ENCODE data around the gene PAK1.

PAK1 gene

GRCh38 chr11:77308838-77309237 lies 165.1 kb downstream of the PAK1 start:
- no peak for TF ChIP-seq EZH2 (IDR thresholded peaks at IDR 0.05; ENCODE audit: borderline replicate concordance, low read length)
- TF ChIP-seq, protein P1, sequence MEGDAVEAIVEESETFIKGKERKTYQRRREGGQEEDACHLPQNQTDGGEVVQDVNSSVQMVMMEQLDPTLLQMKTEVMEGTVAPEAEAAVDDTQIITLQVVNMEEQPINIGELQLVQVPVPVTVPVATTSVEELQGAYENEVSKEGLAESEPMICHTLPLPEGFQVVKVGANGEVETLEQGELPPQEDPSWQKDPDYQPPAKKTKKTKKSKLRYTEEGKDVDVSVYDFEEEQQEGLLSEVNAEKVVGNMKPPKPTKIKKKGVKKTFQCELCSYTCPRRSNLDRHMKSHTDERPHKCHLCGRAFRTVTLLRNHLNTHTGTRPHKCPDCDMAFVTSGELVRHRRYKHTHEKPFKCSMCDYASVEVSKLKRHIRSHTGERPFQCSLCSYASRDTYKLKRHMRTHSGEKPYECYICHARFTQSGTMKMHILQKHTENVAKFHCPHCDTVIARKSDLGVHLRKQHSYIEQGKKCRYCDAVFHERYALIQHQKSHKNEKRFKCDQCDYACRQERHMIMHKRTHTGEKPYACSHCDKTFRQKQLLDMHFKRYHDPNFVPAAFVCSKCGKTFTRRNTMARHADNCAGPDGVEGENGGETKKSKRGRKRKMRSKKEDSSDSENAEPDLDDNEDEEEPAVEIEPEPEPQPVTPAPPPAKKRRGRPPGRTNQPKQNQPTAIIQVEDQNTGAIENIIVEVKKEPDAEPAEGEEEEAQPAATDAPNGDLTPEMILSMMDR (IDR thresholded peaks at IDR 0.05; ENCODE audit: low read length), result no peak
- no peak overlapping the region for H3K9ac ChIP-seq (ENCODE audit: low read length)
- no peaks in the 10 kb centered on the region for H3K9me3 ChIP-seq (ENCODE audit: low read length)
- H3K79me2 ChIP-seq (ENCODE audit: insufficient read depth, low read length), result no peaks in the 10 kb centered on the region
- no peaks in the 10 kb centered on the region for H3K27me3 ChIP-seq (ENCODE audit: insufficient read depth, low read length)
- no peak overlapping the region for H3K27ac ChIP-seq (ENCODE audit: low read depth, low read length, poor library complexity, severe bottlenecking)
- no peaks in the 10 kb centered on the region for H3K9me2 ChIP-seq (ENCODE audit: low read depth, low read length)
- no peaks in the 10 kb centered on the region for H4K20me1 ChIP-seq (ENCODE audit: insufficient read depth, low read length)
- H3F3A ChIP-seq (ENCODE audit: insufficient read depth, low read length), result no peaks in the 10 kb centered on the region
- no peak overlapping the region for H3K4me3 ChIP-seq (ENCODE audit: low read depth, low read length, poor library complexity, severe bottlenecking)
- H3K36me3 ChIP-seq (ENCODE audit: insufficient read depth, low read length), result no peaks in the 10 kb centered on the region
- no peaks in the 10 kb centered on the region for H3K4me1 ChIP-seq (ENCODE audit: insufficient read depth, low read length, severe bottlenecking)
- no peak overlapping the region for H2AFZ ChIP-seq (ENCODE audit: low read length)
- H3K4me2 ChIP-seq (ENCODE audit: low read length), result no peak overlapping the region

GRCh38 chr11:77303328-77303727 lies 170.6 kb downstream of the PAK1 start:
- Histone ChIP-seq H3K27me3 (ENCODE audit: insufficient read depth, low read length) (no peaks in the 10 kb centered on the region), H4K20me1 (ENCODE audit: insufficient read depth, low read length) (no peaks in the 10 kb centered on the region), H3K27ac (ENCODE audit: low read depth, low read length, poor library complexity, severe bottlenecking) (no peak overlapping the region), H2AFZ (ENCODE audit: low read length) (no peak overlapping the region), H3K4me2 (ENCODE audit: low read length) (no peak overlapping the region), H3K9me2 (ENCODE audit: low read depth, low read length) (no peaks in the 10 kb centered on the region), H3K4me1 (ENCODE audit: insufficient read depth, low read length, severe bottlenecking) (no peaks in the 10 kb centered on the region), H3K9me3 (ENCODE audit: low read length) (no peaks in the 10 kb centered on the region), H3K9ac (ENCODE audit: low read length) (no peak overlapping the region), H3F3A (ENCODE audit: insufficient read depth, low read length) (no peaks in the 10 kb centered on the region), H3K79me2 (ENCODE audit: insufficient read depth, low read length) (no peaks in the 10 kb centered on the region), H3K36me3 (ENCODE audit: insufficient read depth, low read length) (no peaks in the 10 kb centered on the region), H3K4me3 (ENCODE audit: low read depth, low read length, poor library complexity, severe bottlenecking) (no peak overlapping the region)
- TF ChIP-seq, protein P1 (IDR thresholded peaks at IDR 0.05; ENCODE audit: low read length), result no peak
- no peak for TF ChIP-seq EZH2 (IDR thresholded peaks at IDR 0.05; ENCODE audit: borderline replicate concordance, low read length)

DNA sequence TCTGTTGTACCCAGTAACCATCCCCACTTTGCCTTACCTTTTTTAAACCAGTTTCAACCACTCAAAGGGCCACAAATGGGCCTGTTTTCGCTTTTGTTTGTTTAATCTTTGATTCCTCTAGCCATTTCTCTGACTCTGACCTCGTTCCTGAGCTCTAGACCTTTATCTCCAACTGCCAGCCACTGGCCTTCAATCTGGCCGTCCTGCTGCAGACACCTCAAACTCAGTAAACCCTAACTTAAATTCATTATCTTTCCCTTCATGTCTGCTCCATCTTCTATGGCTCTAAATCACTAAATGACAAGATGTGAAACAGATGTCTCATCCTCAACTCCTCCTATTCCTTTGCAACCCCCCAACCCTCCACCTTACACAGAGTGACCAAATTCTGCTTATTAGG lies 171.1 kb downstream of the PAK1 start:
- Histone ChIP-seq H3K4me3 (ENCODE audit: low read depth, low read length, poor library complexity, severe bottlenecking) (no peak overlapping the region), H3F3A (ENCODE audit: insufficient read depth, low read length) (no peaks in the 10 kb centered on the region), H4K20me1 (ENCODE audit: insufficient read depth, low read length) (no peaks in the 10 kb centered on the region), H3K4me1 (ENCODE audit: insufficient read depth, low read length, severe bottlenecking) (no peaks in the 10 kb centered on the region), H3K27me3 (ENCODE audit: insufficient read depth, low read length) (no peaks in the 10 kb centered on the region), H3K36me3 (ENCODE audit: insufficient read depth, low read length) (no peaks in the 10 kb centered on the region), H3K9me2 (ENCODE audit: low read depth, low read length) (no peaks in the 10 kb centered on the region), H3K4me2 (ENCODE audit: low read length) (no peak overlapping the region), H3K9ac (ENCODE audit: low read length) (no peak overlapping the region), H2AFZ (ENCODE audit: low read length) (no peak overlapping the region), H3K79me2 (ENCODE audit: insufficient read depth, low read length) (no peaks in the 10 kb centered on the region), H3K9me3 (ENCODE audit: low read length) (no peaks in the 10 kb centered on the region), H3K27ac (ENCODE audit: low read depth, low read length, poor library complexity, severe bottlenecking) (no peak overlapping the region)
- TF ChIP-seq, protein P1 (IDR thresholded peaks at IDR 0.05; ENCODE audit: low read length), result no peak
- TF ChIP-seq EZH2 (IDR thresholded peaks at IDR 0.05; ENCODE audit: borderline replicate concordance, low read length), result no peak
